CD4-positive, alpha-beta T cell (primary cell): ENCODE results near the gene IGF1R. TPM values are rescaled to one million over a fixed set of nuclear protein-coding genes. Genes with fewer than 3 reads are reported as not detected.

Source experiments
- ATAC-seq: fragments of 200-7000 bp; cut with Tn5 transposase; one replicate; pipeline ENCODE4 v1.10.0; 2022; ENCODE audit warnings: mild to moderate bottlenecking; ENCODE audit not compliant: poor library complexity
- CTCF ChIA-PET: fragments of 350-600 bp; sonication (Branson Sonifier 250); formaldehyde crosslinking; loops from one replicate; lab custom pipeline; 2021; ENCODE audit warnings: antibody characterized with exemption, inconsistent platforms; lab: Charles Lee
- POLR2A ChIA-PET: fragments of 350-600 bp; sonication (Branson Sonifier 250); formaldehyde crosslinking; loops from one replicate; lab custom pipeline; 2021; ENCODE audit warnings: antibody characterized with exemption, inconsistent platforms; lab: Charles Lee
- DNase-seq, 14 experiments: peaks; one replicate each; pipeline ENCODE4 v3.0.0-alpha.2; 2013 to 2020; ENCODE audit warnings: mixed read lengths in 2 of 14
- H3K27ac ChIP-seq, 2 donors: one replicate each; pipeline versions ENCODE4 v1.5.1 to v1.7.0; 2013; ENCODE audit warnings: low read length in 2 of 2, low read depth in 1 of 2, mild to moderate bottlenecking in 1 of 2
- H3K27me3 ChIP-seq, 2 experiments: 1 replicate in 1 of 2; 2 replicates in 1 of 2; pipeline versions ENCODE4 v1.6.1 to v1.7.0; 2013; ENCODE audit warnings: low read length in 2 of 2, control low read depth in 1 of 2, mild to moderate bottlenecking in 1 of 2, moderate library complexity in 1 of 2; ENCODE audit not compliant: insufficient read depth in 2 of 2, control insufficient read depth in 1 of 2
- H3K36me3 ChIP-seq: one replicate; pipeline ENCODE4 v1.6.1; 2013; ENCODE audit warnings: low read length, control low read depth; ENCODE audit not compliant: insufficient read depth
- H3K4me1 ChIP-seq: one replicate; pipeline ENCODE4 v1.6.1; 2013; ENCODE audit warnings: low read length, control low read depth; ENCODE audit not compliant: insufficient read depth
- H3K4me3 ChIP-seq: one replicate; pipeline ENCODE4 v1.5.1; 2013; ENCODE audit warnings: mild to moderate bottlenecking, low read length, moderate library complexity
- H3K9me3 ChIP-seq, 2 experiments: 1 replicate in 1 of 2; 2 replicates in 1 of 2; pipeline versions ENCODE4 v1.6.1 to v1.7.0; 2013; ENCODE audit warnings: low read length in 2 of 2, mild to moderate bottlenecking in 2 of 2, control low read depth in 1 of 2, moderate library complexity in 1 of 2; ENCODE audit not compliant: control insufficient read depth in 1 of 2, insufficient read depth in 1 of 2
- H3K27ac Mint-ChIP-seq: one replicate; pipeline ENCODE4 v1.8.0; 2020; ENCODE audit warnings: mixed read lengths
- H3K27me3 Mint-ChIP-seq: one replicate; pipeline ENCODE4 v1.8.0; 2021; ENCODE audit warnings: mixed read lengths
- H3K36me3 Mint-ChIP-seq: one replicate; pipeline ENCODE4 v1.8.0; 2021; ENCODE audit warnings: low read depth, mixed read lengths
- H3K4me1 Mint-ChIP-seq: one replicate; pipeline ENCODE4 v1.8.0; 2021; ENCODE audit warnings: low read depth, mixed read lengths
- H3K4me3 Mint-ChIP-seq: one replicate; pipeline ENCODE4 v1.8.0; 2020; ENCODE audit warnings: mild to moderate bottlenecking, mixed read lengths
- H3K9me3 Mint-ChIP-seq: one replicate; pipeline ENCODE4 v1.8.0; 2020; ENCODE audit warnings: mixed read lengths
- CTCF ChIP-seq: fragments of 200-600 bp; IDR thresholded peaks from one replicate; pipeline ENCODE4 v1.8.0; 2022; ENCODE audit warnings: antibody characterized with exemption, mild to moderate bottlenecking
- intact Hi-C, 2 experiments: fragments of 100-400 bp; cut with DNase I in 1 of 2; cut with micrococcal nuclease in 1 of 2; formaldehyde crosslinking; loops; one replicate each; pipeline versions ENCODE4 v1.15.1 to v1.9.0; 2023 to 2025; cut with DNase I, micrococcal nuclease
- total RNA-seq, 174 experiments: library from RNA in 2 of 174; stranded (reverse) in 2 of 174; gene quantifications; one replicate each; pipeline ENCODE4 v1.2.3 and lab custom pipeline; 2021 to 2026

Gene IGF1R
- total RNA-seq, 2 experiments from 2014 or later: 39.2 to 40.3 TPM

GRCh38 chr15:98823616-98824015 is 175.3 kb downstream of the IGF1R start:
- Mint-ChIP-seq H3K4me3 (no peak overlapping the region), H3K27ac (no peak overlapping the region), H3K4me1 (no peaks in the 10 kb centered on the region), H3K27me3 (no peaks in the 10 kb centered on the region), H3K36me3 (peaks cover 90% of the 10 kb centered on the region), H3K9me3 (peaks cover 8% of the 10 kb centered on the region)
- no peak for TF ChIP-seq CTCF
- Histone ChIP-seq H3K36me3 (no peaks in the 10 kb centered on the region), H3K27ac (no peak overlapping the region), H3K9me3 (peaks cover 9 to 20% of the 10 kb centered on the region in 2 experiments), H3K27me3 (no peaks in the 10 kb centered on the region), H3K4me3 (no peak overlapping the region), H3K4me1 (no peaks in the 10 kb centered on the region)
- no peak for DNase-seq
- intact Hi-C loops: no loop called here
- ChIA-PET POLR2A (no interaction called here), CTCF (no interaction called here)
- ATAC-seq: no peak

- H3K4me3 Mint-ChIP-seq: no peak overlapping the region
- no peaks in the 10 kb centered on the region for H3K4me1 Mint-ChIP-seq
- ChIA-PET POLR2A (no interaction called here), CTCF (no interaction called here)
- H3K27ac Mint-ChIP-seq: no peak overlapping the region
- Histone ChIP-seq H3K4me3 (no peak overlapping the region), H3K27ac (no peak overlapping the region), H3K4me1 (no peaks in the 10 kb centered on the region), H3K36me3 (no peaks in the 10 kb centered on the region), H3K27me3 (no peaks in the 10 kb centered on the region), H3K9me3 (peaks cover 19 to 24% of the 10 kb centered on the region in 2 experiments)
- H3K9me3 Mint-ChIP-seq: peaks cover 11% of the 10 kb centered on the region
- intact Hi-C loops: no loop called here
- peaks cover 89% of the 10 kb centered on the region for H3K36me3 Mint-ChIP-seq
- ATAC-seq (no peak), DNase-seq (no peak)
- H3K27me3 Mint-ChIP-seq: no peaks in the 10 kb centered on the region
- no peak for TF ChIP-seq CTCF
Measured at GRCh38 chr15:98824595-98824994, 176.3 kb downstream of the IGF1R start.

GRCh38 chr15:98826658-98827057 is 178.3 kb downstream of the IGF1R start:
- CTCF ChIA-PET: interaction anchor here (1.6 kb wide), 1 partner anchor 47 kb away, joined by 3 read pairs; no protein-coding TSS in a partner anchor
- POLR2A ChIA-PET: no interaction called here
- ATAC-seq (no peak), DNase-seq (no peak)
- H3K4me1 ChIP-seq: no peaks in the 10 kb centered on the region
- no peaks in the 10 kb centered on the region for H3K36me3 ChIP-seq
- H3K27me3 ChIP-seq: no peaks in the 10 kb centered on the region
- Mint-ChIP-seq H3K9me3 (peaks cover 14% of the 10 kb centered on the region), H3K27ac (no peak overlapping the region), H3K27me3 (no peaks in the 10 kb centered on the region), H3K36me3 (peaks cover 91% of the 10 kb centered on the region), H3K4me3 (no peak overlapping the region), H3K4me1 (no peaks in the 10 kb centered on the region)
- peaks cover 38 to 39% of the 10 kb centered on the region in 2 experiments for H3K9me3 ChIP-seq
- no peak overlapping the region for H3K27ac ChIP-seq
- intact Hi-C loops: no loop called here
- no peak for TF ChIP-seq CTCF
- no peak overlapping the region for H3K4me3 ChIP-seq
